Subcutaneous abdominal adipose tissue (tissue), 5 donors: ENCODE data around the gene ACVRL1.
A peak's percentile ranks its signal among the peaks of the same experiment; 100 is the strongest.

Experiments used
- H3K27ac ChIP-seq: one replicate; pipeline ENCODE4 v1.7.0; 2013; ENCODE audit warnings: low read depth, mild to moderate bottlenecking, inconsistent platforms, low read length, moderate library complexity
- H3K27me3 ChIP-seq, 5 donors: one replicate each; pipeline ENCODE4 v1.7.0; 2013; ENCODE audit warnings: low read length in 5 of 5, inconsistent platforms in 1 of 5; ENCODE audit not compliant: control insufficient read depth in 5 of 5, insufficient read depth in 4 of 5
- H3K36me3 ChIP-seq, 5 donors: one replicate each; pipeline ENCODE4 v1.7.0; 2013; ENCODE audit warnings: low read length in 5 of 5; ENCODE audit not compliant: control insufficient read depth in 5 of 5, insufficient read depth in 5 of 5
- H3K4me1 ChIP-seq, 5 donors: one replicate each; pipeline ENCODE4 v1.7.0; 2013; ENCODE audit warnings: low read length in 5 of 5, mild to moderate bottlenecking in 3 of 5, moderate library complexity in 1 of 5; ENCODE audit not compliant: control insufficient read depth in 5 of 5, insufficient read depth in 5 of 5
- H3K4me3 ChIP-seq, 5 donors: one replicate each; pipeline ENCODE4 v1.7.0; 2013; ENCODE audit warnings: low read length in 5 of 5, low read depth in 1 of 5
- H3K9ac ChIP-seq, 5 donors: one replicate each; pipeline ENCODE4 v1.7.0; 2013; ENCODE audit warnings: low read length in 5 of 5, mild to moderate bottlenecking in 4 of 5, moderate library complexity in 3 of 5
- H3K9me3 ChIP-seq, 5 donors: one replicate each; pipeline ENCODE4 v1.7.0; 2013; ENCODE audit warnings: low read length in 5 of 5; ENCODE audit not compliant: control insufficient read depth in 5 of 5
- donor health status: healthy.
- donor health status: healthy.
- donor health status: healthy.
- donor health status: healthy.
- donor health status: healthy.

The ACVRL1 gene

DNA sequence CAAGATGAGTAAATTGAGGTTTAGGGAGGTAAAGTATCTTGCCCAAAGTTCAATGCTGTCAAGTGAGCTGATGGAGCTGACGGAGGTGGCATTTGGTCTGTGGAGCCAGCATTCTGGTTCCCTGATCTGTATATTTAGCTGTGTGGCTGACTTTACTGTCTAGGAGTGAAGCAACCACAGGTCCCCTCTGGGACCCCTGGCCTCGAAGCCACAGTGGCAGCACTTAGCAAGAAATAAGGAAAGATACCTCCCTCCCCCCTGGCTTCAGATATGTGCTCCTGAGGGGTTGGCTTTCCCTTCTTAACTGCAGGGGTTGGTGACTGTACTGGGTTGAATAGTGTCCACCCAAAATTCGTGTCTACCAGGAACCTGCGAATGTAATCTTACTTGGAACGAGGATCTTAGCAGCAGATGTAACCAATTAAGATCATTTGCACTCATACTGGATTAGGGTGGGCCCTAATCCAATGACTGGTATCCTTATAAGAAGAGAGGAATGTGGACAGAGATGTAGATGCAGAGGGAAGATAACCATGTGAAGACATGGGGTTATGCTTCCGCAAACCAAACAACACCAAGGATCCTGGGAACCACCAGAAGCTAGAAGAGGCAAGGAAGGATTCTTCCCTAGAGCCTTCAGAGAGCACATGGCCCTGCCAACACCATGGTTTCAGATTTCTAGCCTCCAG is 42.2 kb downstream of the ACVRL1 start:
- H3K27ac ChIP-seq = no peak overlapping the region
- no peaks in the 10 kb centered on the region for H3K36me3 ChIP-seq
- no peak overlapping the region for H3K4me3 ChIP-seq
- H3K4me1 ChIP-seq = peaks cover 0 to 33% (median 29%) of the 10 kb centered on the region in 5 donors
- H3K9me3 ChIP-seq = peaks cover 0 to 6% (median 4%) of the 10 kb centered on the region in 5 donors
- no peak overlapping the region for H3K9ac ChIP-seq
- H3K27me3 ChIP-seq = no peaks in the 10 kb centered on the region

DNA sequence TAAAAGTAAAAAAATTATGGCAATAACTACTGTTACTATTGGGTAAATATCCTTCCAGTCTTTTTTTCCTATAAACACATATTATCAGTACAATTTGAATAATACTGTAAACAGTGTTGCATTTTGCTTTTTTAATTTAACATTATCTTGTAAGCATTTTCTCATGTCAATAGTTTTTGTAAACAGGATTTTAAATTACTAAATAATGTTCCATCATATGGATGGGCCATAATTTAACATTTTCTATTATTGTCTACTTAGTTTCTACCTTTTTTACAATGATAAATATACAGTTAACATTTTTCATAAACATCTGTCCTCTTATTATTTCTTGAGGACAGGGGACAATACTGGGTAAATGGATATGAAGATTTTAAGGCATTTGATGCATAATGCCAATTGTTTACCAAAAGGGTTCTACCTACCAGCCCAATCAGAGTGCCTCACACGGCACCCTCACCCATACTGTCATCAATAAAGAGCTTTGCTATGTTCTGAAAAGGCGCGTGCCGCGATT is 43.4 kb downstream of the ACVRL1 start:
- Histone ChIP-seq H3K4me3 (peak overlapping the region; percentile 49 to 79 (median 70)), H3K27ac (no peak overlapping the region), H3K9me3 (no peaks in the 10 kb centered on the region), H3K27me3 (no peaks in the 10 kb centered on the region), H3K4me1 (peaks cover 3 to 42% (median 41%) of the 10 kb centered on the region in 5 donors), H3K36me3 (no peaks in the 10 kb centered on the region), H3K9ac (peak overlapping the region in 3 of 5 donors; percentile 65 to 75 (median 74))

DNA sequence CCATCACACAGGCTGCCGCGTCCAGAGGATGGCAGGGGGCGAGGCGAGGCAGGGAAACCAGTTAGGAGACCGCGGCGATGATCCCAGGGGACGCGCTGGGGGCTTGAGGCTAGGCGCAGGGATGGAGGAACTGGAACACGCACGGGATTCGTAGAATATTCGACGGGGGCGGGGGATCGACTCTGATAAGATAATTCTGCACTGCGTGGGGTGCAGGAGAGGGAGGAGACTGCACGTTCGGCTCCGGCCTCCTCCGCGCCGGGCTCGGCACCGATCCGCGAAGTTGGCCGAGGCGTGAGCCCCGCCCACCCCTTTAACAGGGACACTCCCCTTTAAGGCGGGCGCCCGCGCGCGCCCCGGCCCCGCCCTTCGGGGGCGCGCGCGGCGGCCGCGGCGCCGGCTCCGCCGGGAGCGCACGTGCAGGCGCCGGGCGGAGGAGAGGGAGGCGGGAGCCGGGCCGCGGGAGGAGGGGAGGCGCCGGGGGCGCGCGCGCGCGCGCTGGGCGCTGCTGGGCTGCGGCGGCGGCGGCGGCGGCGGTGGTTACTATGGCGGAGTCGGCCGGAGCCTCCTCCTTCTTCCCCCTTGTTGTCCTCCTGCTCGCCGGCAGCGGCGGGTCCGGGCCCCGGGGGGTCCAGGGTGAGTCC is 44.0 kb downstream of the ACVRL1 start, which contains the start of gene ACVR1B:
ACVR1B (plus strand) TSS at position 501 of the 644 bp plus-strand sequence; CDS start at position 546, 45 bp downstream.
- Histone ChIP-seq H3K36me3 (no peaks in the 10 kb centered on the region), H3K4me1 (peaks cover 5 to 46% (median 42%) of the 10 kb centered on the region in 5 donors), H3K27me3 (no peaks in the 10 kb centered on the region), H3K4me3 (peak within 1 kb of the TSS; percentile 75 to 89 (median 83)), H3K9ac (peak within 1 kb of the TSS; percentile 87 to 99 (median 92)), H3K9me3 (no peaks in the 10 kb centered on the region), H3K27ac (peak within 1 kb of the TSS; percentile 97)

DNA sequence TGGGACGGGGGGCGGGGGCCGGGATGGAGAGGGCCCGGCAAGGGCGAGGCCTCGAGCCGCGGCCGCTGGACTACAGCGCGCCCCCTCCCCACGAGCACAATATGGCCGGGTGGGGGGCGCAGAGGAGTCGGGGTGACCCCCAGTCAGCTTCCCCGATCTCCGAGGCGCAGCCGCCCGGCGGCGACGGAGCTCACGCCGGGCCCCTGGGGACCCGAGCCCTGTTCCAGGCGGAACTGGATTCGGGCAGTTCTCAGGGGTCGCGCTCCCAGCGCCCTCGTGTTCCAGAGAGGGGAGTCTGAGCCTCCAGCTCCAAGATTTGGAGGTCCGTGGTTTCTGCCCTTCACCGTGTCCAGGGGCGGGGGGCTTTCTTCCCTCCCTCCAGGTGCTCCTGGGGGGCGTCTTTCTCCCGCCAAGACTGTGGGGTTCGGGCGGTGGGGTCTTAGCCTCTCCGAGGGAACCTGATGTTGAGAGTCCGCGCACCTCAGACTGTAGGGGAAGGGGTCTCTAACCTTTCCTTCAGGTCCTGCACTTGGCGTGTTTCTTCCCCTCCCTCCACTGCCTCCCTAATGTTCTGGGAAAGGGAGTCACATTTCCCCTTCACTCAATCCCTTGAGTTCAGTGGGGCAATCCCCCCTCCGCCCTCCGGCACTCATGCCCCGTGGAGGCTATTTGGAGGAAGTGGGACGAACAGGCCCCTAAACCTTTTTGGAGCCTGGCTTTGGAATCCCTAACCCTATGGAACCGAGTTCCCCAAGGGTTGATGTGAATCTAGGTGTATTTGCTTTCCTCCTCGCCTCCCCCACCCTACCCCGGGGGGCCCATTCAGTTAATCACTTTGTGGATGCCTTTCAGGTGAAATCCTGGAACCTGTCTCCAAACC is 44.8 kb downstream of the ACVRL1 start:
- peak overlapping the region; percentile 87 to 99 (median 92) for H3K9ac ChIP-seq
- H3K27me3 ChIP-seq = no peaks in the 10 kb centered on the region
- H3K27ac ChIP-seq = peak overlapping the region; percentile 97
- no peaks in the 10 kb centered on the region for H3K36me3 ChIP-seq
- H3K4me1 ChIP-seq = peaks cover 5 to 46% (median 42%) of the 10 kb centered on the region in 5 donors
- no peaks in the 10 kb centered on the region for H3K9me3 ChIP-seq
- peak overlapping the region; percentile 75 to 89 (median 83) for H3K4me3 ChIP-seq

DNA sequence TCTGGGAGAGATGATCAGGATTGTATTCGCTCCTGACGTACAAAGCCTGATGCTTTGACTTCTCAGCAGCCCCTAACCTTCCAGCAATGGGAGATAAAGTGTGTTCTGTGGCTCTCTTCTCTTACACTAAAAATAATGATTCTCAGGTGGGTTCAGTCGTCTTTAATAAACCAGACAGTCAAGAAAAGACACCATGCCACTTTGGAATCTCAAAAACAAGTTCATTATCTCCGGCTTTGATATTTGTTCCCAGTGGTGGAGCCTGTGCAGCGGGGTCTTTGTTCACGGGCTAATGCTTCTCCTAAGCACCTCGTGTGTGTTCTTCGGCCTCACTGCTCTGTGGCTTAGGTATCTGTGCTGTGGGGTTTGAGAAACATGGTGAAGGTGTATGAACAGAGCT is 45.8 kb downstream of the ACVRL1 start:
- H3K9me3 ChIP-seq = no peaks in the 10 kb centered on the region
- H3K27ac ChIP-seq = peak overlapping the region; percentile 97
- no peaks in the 10 kb centered on the region for H3K27me3 ChIP-seq
- H3K4me1 ChIP-seq = peaks cover 5 to 54% (median 42%) of the 10 kb centered on the region in 5 donors
- H3K9ac ChIP-seq = peak overlapping the region; percentile 68 to 99 (median 91)
- H3K4me3 ChIP-seq = peak overlapping the region; percentile 75 to 89 (median 83)
- no peaks in the 10 kb centered on the region for H3K36me3 ChIP-seq

DNA sequence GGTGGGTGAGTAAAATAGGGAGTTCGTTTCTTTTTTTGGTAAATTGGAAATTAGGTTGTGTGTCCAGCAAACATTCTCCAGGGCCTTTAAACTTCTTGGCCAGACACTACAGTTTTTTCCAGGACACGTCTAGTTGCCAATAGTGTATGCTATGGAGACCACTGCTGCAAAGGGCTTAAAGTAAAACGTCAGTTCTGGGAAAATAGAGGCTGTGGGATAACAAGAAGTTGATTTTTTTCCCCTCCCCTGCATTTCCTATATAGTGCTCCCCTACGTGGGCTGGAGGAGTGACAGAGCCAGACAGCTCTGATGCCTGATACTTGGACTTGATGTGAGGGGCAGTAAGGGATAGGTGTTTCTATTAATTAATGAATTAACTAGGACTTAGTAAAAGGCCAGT is 46.6 kb downstream of the ACVRL1 start:
- peak overlapping the region; percentile 9 to 83 (median 78) for H3K4me3 ChIP-seq

DNA sequence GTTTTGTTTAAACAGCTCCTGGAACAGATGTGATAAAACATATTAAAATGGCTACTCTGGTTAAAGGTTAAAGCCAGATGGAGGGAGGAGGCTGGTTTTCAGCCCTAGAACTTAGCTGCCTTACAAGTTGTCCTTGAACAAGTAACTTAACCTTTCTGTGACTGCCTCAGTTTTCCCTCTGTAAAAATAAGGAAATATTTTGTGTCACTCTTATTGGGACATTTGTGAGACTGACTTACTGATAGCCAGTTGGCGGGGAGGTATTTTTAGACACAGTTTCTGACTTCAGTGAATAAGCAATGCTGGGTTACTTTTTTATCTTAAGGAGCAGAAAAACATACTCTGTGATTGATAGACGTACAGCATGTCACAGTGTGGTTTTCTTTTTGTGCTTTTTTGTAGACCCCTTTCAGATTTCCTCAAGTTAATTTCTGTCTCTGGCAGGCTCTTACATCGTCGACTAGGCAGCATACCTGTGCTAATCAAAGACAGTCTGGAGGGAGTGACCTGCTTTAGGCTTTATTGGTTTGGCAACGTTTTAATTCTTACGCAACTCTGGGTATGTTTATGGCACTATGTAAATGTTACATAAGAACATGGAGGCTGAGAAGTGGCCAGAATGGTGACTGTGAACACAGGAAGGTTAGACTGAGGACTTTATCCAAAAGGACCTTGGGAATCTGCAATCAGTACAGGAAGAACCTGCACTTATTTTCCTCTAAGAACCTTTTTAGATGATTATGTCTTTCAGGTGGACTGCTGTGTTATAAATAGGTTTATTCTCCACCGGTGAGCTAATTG is 47.5 kb downstream of the ACVRL1 start:
- H3K27me3 ChIP-seq = no peaks in the 10 kb centered on the region
- peaks cover 13 to 68% (median 55%) of the 10 kb centered on the region in 5 donors for H3K4me1 ChIP-seq
- peak overlapping the region in 2 of 5 donors; percentile 9 to 83 for H3K4me3 ChIP-seq
- peak overlapping the region; percentile 63 to 98 (median 71) for H3K9ac ChIP-seq
- H3K27ac ChIP-seq = peak overlapping the region; percentile 97
- no peaks in the 10 kb centered on the region for H3K36me3 ChIP-seq
- no peaks in the 10 kb centered on the region for H3K9me3 ChIP-seq

More for the DNA sequence above, 46.6 kb downstream of the ACVRL1 start:
- H3K4me1 ChIP-seq = peaks cover 8 to 59% (median 47%) of the 10 kb centered on the region in 5 donors
- peak overlapping the region; percentile 68 to 99 (median 91) for H3K9ac ChIP-seq
- H3K27ac ChIP-seq = peak overlapping the region; percentile 97
- no peaks in the 10 kb centered on the region for H3K27me3 ChIP-seq
- H3K36me3 ChIP-seq = no peaks in the 10 kb centered on the region
- H3K9me3 ChIP-seq = no peaks in the 10 kb centered on the region

DNA sequence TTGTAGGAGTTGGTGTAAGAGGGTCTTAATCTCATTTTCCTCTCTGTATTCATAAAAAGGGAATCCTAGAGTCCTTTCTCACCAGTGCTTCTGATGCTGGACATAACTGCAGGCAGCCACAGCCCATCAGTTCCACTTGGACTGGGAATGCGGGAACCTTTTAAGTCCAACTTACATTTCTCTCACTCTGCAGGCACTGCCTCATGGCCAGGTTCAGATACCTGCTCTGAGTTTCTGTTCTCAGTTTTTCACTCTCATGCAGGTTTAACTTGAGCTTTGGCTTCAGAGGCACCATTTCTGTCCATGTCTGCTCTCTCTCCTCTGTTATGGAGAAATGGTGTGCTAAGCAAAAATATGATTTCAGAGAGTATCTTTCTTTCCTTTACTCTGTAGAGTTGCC is 48.4 kb downstream of the ACVRL1 start:
- H3K4me3 ChIP-seq = no peak overlapping the region
- peaks cover 13 to 69% (median 56%) of the 10 kb centered on the region in 5 donors for H3K4me1 ChIP-seq
- peak overlapping the region; percentile 97 for H3K27ac ChIP-seq
- H3K36me3 ChIP-seq = peaks cover 0 to 7% (median 2%) of the 10 kb centered on the region in 5 donors
- H3K9me3 ChIP-seq = no peaks in the 10 kb centered on the region
- H3K27me3 ChIP-seq = no peaks in the 10 kb centered on the region
- no peak overlapping the region for H3K9ac ChIP-seq

DNA sequence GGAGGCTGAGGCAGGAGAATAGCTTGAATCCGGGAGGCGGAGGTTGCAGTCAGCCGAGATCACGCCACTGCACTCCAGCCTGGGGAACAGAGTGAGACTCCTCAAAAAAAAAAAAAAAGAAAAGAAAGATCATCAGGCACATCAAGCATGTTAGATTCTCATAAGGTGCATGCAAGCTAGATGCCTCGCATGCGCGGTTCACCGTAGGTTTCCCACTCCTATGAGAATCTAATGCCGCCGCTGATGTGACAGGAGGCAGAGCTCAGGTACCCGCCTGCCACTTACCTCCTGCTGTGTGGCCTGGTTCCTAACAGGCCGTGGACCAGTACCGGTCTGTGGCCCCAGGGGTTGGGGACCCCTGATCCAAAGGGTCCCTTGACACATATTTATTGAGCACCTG is 51.2 kb downstream of the ACVRL1 start:
- no peaks in the 10 kb centered on the region for H3K9me3 ChIP-seq
- H3K9ac ChIP-seq = no peak overlapping the region
- no peak overlapping the region for H3K27ac ChIP-seq
- H3K4me3 ChIP-seq = no peak overlapping the region
- no peaks in the 10 kb centered on the region for H3K27me3 ChIP-seq
- peaks cover 13 to 64% (median 46%) of the 10 kb centered on the region in 5 donors for H3K4me1 ChIP-seq
- H3K36me3 ChIP-seq = peaks cover 0 to 8% (median 4%) of the 10 kb centered on the region in 5 donors
